Fibroblast of skin of right biceps (primary cell): ENCODE measurements around the gene ZBTB25.

Experiments
- DNase-seq: peaks from one replicate; pipeline ENCODE4 v3.0.0-alpha.2; 2013

Gene ZBTB25

GRCh38 chr14:64438181-64438841, 65.3 kb downstream of the ZBTB25 start:
- DNase-seq = peak; percentile 97

GRCh38 chr14:64434528-64434927, 69.1 kb downstream of the ZBTB25 start:
- DNase-seq = no peak

GRCh38 chr14:64423987-64424386, 79.7 kb downstream of the ZBTB25 start:
- DNase-seq = peak; percentile 68

GRCh38 chr14:64422756-64423155, 80.9 kb downstream of the ZBTB25 start:
- no peak for DNase-seq

GRCh38 chr14:64422005-64422404, 81.6 kb downstream of the ZBTB25 start:
- no peak for DNase-seq

DNA sequence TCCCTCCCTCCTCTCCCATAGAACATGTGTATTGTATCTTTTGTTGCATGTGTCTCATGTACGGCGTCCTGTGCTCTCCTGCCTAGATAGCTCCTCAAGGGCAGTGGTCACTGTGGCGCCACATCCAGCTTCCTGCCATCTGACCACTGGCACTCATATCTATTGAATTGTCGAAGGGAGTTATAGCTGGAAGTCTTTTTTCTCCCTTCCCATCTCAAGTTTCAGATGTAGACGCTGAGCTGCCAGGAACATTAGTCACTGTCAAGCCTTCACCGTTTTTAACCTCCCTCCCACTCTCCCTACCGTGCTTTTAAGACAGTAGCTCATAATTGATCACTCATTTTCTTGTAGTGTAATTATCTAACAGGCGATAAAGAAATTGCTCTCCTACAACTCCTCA, 82.5 kb downstream of the ZBTB25 start:
- peak; percentile 65 for DNase-seq

GRCh38 chr14:64419003-64419402, 84.6 kb downstream of the ZBTB25 start:
- DNase-seq = no peak

- no peak for DNase-seq
These were observed 85.9 kb downstream of the ZBTB25 start for GRCh38 chr14:64417771-64418125.

DNA sequence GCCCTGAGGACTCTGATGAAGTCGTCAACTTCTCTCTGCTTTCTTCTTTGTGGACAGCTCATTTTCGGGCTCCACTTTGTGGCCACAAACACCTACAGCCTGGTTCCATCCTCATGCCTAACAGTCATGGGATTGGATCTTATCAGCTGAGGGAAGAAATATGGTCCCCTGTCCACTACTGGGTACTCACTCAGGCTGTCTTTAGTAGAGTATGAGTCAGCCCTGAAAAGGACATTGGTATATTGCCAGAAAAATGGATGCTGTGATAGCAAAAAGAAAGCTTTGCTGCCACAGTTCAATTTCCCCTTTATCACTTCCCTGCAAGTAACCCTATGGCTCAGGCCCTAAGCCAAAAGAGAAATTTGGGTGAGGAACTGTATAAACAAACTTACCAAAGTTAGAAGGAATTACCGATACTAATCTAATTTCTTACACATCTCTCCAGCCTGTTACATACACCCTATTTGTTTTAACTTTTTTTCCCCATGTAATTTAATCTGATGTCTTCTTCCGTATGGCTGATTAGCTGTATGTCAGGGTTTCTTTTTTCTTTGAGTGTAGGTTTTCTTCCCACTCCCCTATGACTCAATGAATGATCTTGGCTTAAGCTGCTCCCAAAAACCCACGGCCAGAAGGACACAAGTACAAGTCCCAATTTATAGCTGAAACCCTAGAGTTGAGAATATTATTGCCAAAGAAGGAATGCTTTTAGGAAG, 86.4 kb downstream of the ZBTB25 start:
- DNase-seq = no peak

- DNase-seq = no peak
These were observed 87.2 kb downstream of the ZBTB25 start for GRCh38 chr14:64416348-64416932.

DNA sequence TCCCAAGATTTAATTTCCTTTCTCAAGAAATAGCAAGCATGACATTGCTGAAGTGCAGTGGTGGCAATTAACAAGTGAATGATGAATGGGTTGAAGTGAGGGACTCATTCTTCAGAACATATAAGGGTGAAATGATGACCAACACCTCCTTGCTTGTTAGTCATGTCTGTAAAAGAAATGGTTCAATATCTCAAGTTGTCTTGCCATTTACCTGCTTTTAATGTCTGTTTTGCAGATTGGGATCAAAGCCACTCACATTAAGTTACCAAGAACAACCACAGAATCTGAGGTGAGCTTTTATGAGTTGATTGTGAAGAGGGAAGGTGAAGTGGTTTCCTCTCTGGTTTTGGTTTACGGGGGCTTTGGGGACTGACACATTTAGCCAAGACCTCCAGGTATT, 91.4 kb downstream of the ZBTB25 start:
- DNase-seq = no peak

- DNase-seq = no peak
These were observed 92.6 kb downstream of the ZBTB25 start for GRCh38 chr14:64411001-64411400.

- peak; percentile 43 for DNase-seq
These were observed 93.4 kb downstream of the ZBTB25 start for GRCh38 chr14:64410084-64410774.

GRCh38 chr14:64409126-64409920, 94.3 kb downstream of the ZBTB25 start:
- DNase-seq = no peak

DNA sequence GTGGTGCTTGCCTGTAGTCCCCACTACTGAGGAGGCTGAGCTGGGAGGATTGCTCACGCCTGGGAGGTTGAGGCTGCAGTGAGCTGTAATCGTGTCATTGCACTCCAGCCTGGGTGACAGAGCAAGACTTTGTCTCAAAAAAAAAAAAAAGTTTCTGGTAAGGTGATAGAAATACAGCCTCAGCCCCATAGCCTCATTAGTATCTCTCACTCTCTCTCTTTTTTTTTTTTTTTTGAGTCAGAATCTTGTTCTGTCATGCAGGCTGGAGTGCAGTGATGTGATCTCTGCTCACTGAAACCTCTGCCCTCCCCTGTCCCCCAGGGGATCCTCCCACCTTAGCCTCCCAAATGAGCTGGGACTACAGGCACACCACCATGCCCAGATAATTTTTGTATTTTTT, 96.3 kb downstream of the ZBTB25 start:
- DNase-seq = no peak

DNA sequence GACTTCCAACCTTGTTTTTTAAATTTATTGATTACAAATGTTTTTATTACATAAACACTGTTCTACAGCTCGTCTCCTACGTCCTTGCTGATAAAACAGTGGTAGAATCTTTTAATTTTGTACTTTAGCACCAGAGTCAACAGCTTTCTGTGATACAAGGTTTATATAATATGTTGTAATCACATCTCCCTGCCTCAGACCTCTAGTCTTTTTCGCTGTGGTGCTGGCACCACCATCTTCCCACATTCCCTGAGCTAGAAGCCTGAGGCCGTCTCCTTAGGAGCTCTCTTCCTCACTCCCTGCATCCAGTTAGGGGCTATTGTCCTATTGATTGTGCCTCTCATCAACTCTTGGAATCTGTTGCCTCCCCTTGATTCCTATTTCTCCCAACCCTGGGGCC, 98.3 kb downstream of the ZBTB25 start:
- no peak for DNase-seq

- no peak for DNase-seq
These were observed 101.7 kb downstream of the ZBTB25 start for GRCh38 chr14:64401949-64402348.

GRCh38 chr14:64400829-64401459, 102.7 kb downstream of the ZBTB25 start:
- no peak for DNase-seq
